ENCODE results near the gene TSHZ2.
"Not testable (repeated sequence)": the region's sequence is repeated elsewhere in the genome, so short reads cannot be mapped to it uniquely, and the experiment has no call there.

TSHZ2 gene

DNA sequence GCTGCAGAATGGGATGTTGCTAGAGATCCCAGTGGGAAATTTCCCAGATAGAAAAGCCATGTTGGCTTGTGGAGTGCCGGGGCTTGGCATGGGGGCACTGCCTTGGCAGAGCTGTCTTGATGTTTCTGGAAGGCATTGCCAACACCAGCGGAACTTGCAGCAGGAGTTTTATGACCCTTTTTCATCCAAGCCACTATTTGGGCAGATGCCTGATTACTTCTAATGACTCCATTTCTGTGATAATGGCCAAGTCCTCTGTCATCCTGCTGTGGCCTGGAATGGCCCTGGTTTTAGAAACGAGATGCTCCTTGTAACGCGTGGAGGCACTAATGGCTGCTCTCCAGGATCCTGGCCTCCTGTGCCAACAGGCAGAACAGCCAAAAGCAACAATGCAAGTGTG, 392.5 kb downstream of the TSHZ2 start:
- Mint-ChIP-seq H3K4me3 (no peak overlapping the region), H3K4me1 (ENCODE audit: low read depth) (no peaks in the 10 kb centered on the region), H3K27me3 (peaks cover under 1% of the 10 kb centered on the region), H3K9me3 (no peaks in the 10 kb centered on the region), H3K27ac (no peak overlapping the region), H3K36me3 (ENCODE audit: low read depth) (no peaks in the 10 kb centered on the region)
- intact Hi-C loops (cut with micrococcal nuclease) = no loop called here

- Mint-ChIP-seq H3K4me1 (ENCODE audit: low read depth) (no peaks in the 10 kb centered on the region), H3K4me3 (no peak overlapping the region), H3K9me3 (no peaks in the 10 kb centered on the region), H3K27ac (no peak overlapping the region), H3K27me3 (no peaks in the 10 kb centered on the region), H3K36me3 (ENCODE audit: low read depth) (no peaks in the 10 kb centered on the region)
- intact Hi-C loops (cut with micrococcal nuclease) = no loop called here
Measured at GRCh38 chr20:53365076-53365475, 392.9 kb downstream of the TSHZ2 start.

GRCh38 chr20:53365539-53366075, 393.4 kb downstream of the TSHZ2 start:
- H3K4me3 Mint-ChIP-seq = no peak overlapping the region
- no peak overlapping the region for H3K27ac Mint-ChIP-seq
- no peaks in the 10 kb centered on the region for H3K4me1 Mint-ChIP-seq (ENCODE audit: low read depth)
- no peaks in the 10 kb centered on the region for H3K9me3 Mint-ChIP-seq
- intact Hi-C loops (cut with micrococcal nuclease) = no loop called here
- H3K36me3 Mint-ChIP-seq (ENCODE audit: low read depth) = no peaks in the 10 kb centered on the region
- H3K27me3 Mint-ChIP-seq = no peaks in the 10 kb centered on the region

- H3K36me3 Mint-ChIP-seq (ENCODE audit: low read depth); intact Hi-C loops (cut with micrococcal nuclease); H3K27me3 Mint-ChIP-seq; H3K4me3 Mint-ChIP-seq; H3K4me1 Mint-ChIP-seq (ENCODE audit: low read depth); H3K9me3 Mint-ChIP-seq; H3K27ac Mint-ChIP-seq: not testable (repeated sequence)
Measured at GRCh38 chr20:53366928-53367327, 394.8 kb downstream of the TSHZ2 start.

DNA sequence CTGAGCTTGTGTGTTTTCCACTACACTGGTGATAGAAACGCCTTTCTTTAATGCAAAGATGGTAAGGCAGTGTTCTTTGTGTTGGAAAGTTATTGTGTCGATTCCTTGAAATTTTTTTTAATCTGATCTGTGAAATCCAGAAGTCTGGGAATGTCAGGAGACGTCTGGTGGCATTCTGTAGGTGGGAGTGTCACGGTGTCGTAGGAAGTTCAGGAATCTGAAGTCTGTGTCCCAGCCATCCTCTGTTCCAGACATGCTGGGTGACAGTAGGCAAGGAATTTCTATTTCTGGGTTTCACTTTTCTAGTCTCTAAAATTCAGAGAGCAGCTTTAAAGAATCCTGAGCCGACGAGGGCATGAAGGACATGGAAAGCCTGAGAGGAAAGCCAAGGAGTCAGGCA, 397.7 kb downstream of the TSHZ2 start:
- intact Hi-C loops (cut with micrococcal nuclease) = no loop called here
- Mint-ChIP-seq H3K27me3 (no peaks in the 10 kb centered on the region), H3K27ac (no peak overlapping the region), H3K36me3 (ENCODE audit: low read depth) (no peaks in the 10 kb centered on the region), H3K4me3 (no peak overlapping the region), H3K9me3 (no peaks in the 10 kb centered on the region), H3K4me1 (ENCODE audit: low read depth) (no peaks in the 10 kb centered on the region)

- H3K9me3 Mint-ChIP-seq = no peaks in the 10 kb centered on the region
- H3K36me3 Mint-ChIP-seq (ENCODE audit: low read depth) = no peaks in the 10 kb centered on the region
Measured at GRCh38 chr20:53370345-53370961, 398.3 kb downstream of the TSHZ2 start.

GRCh38 chr20:53371216-53371615, 399.1 kb downstream of the TSHZ2 start:
- Mint-ChIP-seq H3K36me3 (ENCODE audit: low read depth) (no peaks in the 10 kb centered on the region), H3K9me3 (no peaks in the 10 kb centered on the region), H3K4me3 (no peak overlapping the region), H3K27ac (no peak overlapping the region), H3K4me1 (ENCODE audit: low read depth) (no peaks in the 10 kb centered on the region), H3K27me3 (no peaks in the 10 kb centered on the region)
- intact Hi-C loops (cut with micrococcal nuclease) = no loop called here

More at GRCh38 chr20:53370345-53370961, 398.3 kb downstream of the TSHZ2 start:
- H3K4me1 Mint-ChIP-seq (ENCODE audit: low read depth) = no peaks in the 10 kb centered on the region
- intact Hi-C loops (cut with micrococcal nuclease) = no loop called here
- no peaks in the 10 kb centered on the region for H3K27me3 Mint-ChIP-seq
- no peak overlapping the region for H3K27ac Mint-ChIP-seq
- no peak overlapping the region for H3K4me3 Mint-ChIP-seq

DNA sequence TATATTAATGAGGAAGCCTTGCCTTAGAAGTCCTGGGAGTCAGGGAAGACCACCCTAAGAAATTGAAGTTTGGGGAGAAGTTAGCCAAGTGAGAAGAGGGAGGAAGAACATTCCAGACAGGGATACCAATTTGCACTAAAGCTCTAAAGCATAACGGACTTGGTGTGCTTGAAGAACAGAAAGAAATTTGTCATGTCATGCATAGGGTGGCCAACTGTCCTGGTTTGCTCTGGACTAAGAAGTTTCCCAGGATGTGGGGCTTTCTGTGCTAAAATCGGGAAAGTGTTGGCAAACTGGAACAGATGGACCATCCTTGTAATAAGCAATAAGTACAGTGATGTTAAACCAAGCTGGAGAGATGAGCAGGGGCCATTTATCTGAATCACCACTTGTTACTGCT, 403.9 kb downstream of the TSHZ2 start:
- no peak overlapping the region for H3K27ac Mint-ChIP-seq
- no peaks in the 10 kb centered on the region for H3K27me3 Mint-ChIP-seq
- intact Hi-C loops (cut with micrococcal nuclease) = no loop called here
- no peaks in the 10 kb centered on the region for H3K4me1 Mint-ChIP-seq (ENCODE audit: low read depth)
- no peaks in the 10 kb centered on the region for H3K36me3 Mint-ChIP-seq (ENCODE audit: low read depth)
- no peak overlapping the region for H3K4me3 Mint-ChIP-seq
- no peaks in the 10 kb centered on the region for H3K9me3 Mint-ChIP-seq

DNA sequence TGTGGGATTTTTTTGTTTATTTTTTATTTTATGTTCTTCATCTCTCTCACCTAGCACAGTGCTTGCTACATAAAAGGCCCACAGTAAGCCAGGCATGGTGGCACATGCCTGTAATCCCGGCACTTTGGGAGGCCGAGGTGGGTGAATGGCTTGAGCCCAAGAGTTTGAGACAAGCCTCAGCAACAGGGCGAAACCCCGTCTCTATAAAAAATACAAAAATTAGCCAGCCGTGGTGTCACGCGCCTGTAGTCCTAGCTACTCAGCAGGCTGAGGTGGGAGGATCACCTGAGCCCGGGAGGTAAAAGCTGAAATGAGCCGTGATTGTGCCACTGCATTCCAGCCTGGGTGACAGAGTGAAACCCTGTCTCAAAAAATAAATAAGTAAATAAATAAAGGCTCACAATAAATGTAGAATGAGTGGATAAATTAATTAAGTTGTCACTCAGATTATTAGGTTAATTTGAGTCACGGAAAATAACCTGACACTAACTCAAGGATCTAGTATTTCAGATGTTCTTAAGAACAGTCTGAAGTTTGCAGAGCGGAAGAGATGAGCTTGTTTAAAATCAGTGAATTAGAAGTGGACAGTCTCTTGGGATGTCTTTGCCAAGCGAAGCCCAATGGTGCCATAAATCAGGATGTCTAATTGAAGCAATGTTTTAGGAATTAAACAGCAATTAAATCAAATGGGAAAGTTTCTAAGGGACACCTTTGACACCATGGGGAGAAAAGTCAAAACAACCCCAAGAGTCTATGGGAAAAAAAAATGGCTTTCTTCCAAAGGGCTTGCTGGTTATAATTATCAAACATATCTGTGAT, 407.1 kb downstream of the TSHZ2 start:
- H3K4me1 Mint-ChIP-seq (ENCODE audit: low read depth) = no peaks in the 10 kb centered on the region
- no peaks in the 10 kb centered on the region for H3K27me3 Mint-ChIP-seq
- intact Hi-C loops (cut with micrococcal nuclease) = no loop called here
- H3K27ac Mint-ChIP-seq = no peak overlapping the region
- no peak overlapping the region for H3K4me3 Mint-ChIP-seq
- H3K36me3 Mint-ChIP-seq (ENCODE audit: low read depth) = no peaks in the 10 kb centered on the region
- H3K9me3 Mint-ChIP-seq = no peaks in the 10 kb centered on the region

GRCh38 chr20:53379833-53380120, 407.6 kb downstream of the TSHZ2 start:
- no peaks in the 10 kb centered on the region for H3K9me3 Mint-ChIP-seq
- no peak overlapping the region for H3K4me3 Mint-ChIP-seq
- H3K27me3 Mint-ChIP-seq = no peaks in the 10 kb centered on the region
- intact Hi-C loops (cut with micrococcal nuclease) = no loop called here
- no peaks in the 10 kb centered on the region for H3K36me3 Mint-ChIP-seq (ENCODE audit: low read depth)
- H3K27ac Mint-ChIP-seq = no peak overlapping the region
- H3K4me1 Mint-ChIP-seq (ENCODE audit: low read depth) = no peaks in the 10 kb centered on the region

DNA sequence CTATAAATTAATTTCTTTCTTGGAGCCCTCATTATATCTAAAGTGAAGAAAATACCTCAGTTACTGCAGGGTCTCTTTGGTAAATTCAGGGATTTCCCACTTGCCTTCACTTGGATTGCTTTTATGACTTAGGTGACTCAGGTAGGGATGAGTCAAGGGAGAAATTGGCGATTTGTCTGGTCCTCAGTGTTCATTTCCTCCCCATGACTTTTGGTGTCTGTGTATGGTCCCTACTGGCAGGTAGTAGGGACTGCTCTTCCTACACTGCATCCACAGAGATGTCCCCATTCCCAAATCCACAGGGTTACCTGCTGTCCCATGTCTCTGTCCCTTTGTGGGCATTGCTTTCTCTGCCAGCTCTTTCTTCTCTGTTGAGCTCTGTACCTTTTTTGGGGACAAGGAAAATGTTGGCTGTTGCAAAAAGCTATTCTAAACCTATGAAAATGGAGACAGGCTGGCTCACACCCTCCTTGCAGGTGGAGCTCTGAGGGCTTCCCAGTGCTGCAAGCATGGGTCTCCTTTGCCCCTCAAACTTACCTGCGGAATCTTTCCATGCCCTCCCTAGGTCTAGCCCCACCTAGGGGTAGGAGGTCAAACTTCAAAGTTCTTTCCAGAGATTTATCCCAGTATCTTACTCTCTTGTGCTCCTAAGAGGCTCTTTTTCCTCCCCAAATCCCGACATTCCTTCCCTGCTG, 409.6 kb downstream of the TSHZ2 start:
- Mint-ChIP-seq H3K4me3 (no peak overlapping the region), H3K27me3 (no peaks in the 10 kb centered on the region), H3K36me3 (ENCODE audit: low read depth) (no peaks in the 10 kb centered on the region), H3K9me3 (no peaks in the 10 kb centered on the region), H3K27ac (no peak overlapping the region), H3K4me1 (ENCODE audit: low read depth) (no peaks in the 10 kb centered on the region)
- intact Hi-C loops (cut with micrococcal nuclease) = no loop called here

DNA sequence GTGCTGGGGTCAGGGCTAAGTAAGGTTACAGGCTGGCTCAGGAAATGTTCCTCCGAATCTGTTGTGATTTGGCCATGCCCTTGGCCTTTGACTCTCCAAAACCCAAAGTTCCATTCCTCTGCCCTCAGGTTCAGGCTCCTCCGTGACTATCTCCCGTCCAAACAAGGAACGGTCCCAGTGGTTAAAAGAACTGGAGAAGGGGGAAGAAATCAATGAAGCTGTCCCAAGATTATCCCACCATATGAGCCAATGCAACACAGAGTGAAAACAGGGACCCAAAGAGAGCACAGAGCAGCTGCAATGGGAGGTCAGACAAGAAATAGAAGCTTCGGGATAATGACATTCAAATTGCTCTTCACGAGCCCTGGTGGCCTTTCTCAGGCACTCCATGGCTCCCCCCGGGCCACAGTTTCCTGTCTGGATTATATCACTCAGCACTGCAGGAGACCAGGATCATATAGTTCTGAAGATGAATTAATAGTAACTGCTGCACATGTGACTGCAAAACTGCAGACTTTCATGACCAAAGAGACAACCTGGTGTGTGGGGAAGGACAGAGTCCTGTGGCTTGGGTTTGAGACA, 410.2 kb downstream of the TSHZ2 start:
- H3K36me3 Mint-ChIP-seq (ENCODE audit: low read depth) = no peaks in the 10 kb centered on the region
- H3K27ac Mint-ChIP-seq = no peak overlapping the region
- intact Hi-C loops (cut with micrococcal nuclease) = no loop called here
- no peaks in the 10 kb centered on the region for H3K9me3 Mint-ChIP-seq
- no peak overlapping the region for H3K4me3 Mint-ChIP-seq
- H3K27me3 Mint-ChIP-seq = no peaks in the 10 kb centered on the region
- H3K4me1 Mint-ChIP-seq (ENCODE audit: low read depth) = no peaks in the 10 kb centered on the region

DNA sequence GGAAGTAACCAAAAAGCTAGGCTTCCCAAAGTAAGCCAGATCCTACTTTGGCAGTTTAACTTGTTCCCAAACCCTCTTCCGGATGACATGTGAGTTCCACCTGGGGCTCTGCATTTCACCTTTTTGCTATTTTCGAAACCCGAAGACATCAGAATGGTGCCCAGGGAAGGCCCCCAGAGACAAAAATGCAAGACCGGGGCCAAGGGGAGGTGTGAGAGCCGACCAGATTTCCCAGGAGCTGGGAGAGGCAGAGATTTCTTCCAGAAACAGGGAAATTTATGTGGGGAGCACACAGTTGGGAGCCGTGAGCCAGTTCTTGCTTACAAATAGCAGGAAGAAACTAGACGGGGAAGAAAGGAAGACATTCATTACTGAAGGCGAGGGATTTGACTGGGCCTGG, 411.8 kb downstream of the TSHZ2 start:
- Mint-ChIP-seq H3K36me3 (ENCODE audit: low read depth) (no peaks in the 10 kb centered on the region), H3K27ac (no peak overlapping the region), H3K27me3 (no peaks in the 10 kb centered on the region), H3K9me3 (no peaks in the 10 kb centered on the region), H3K4me1 (ENCODE audit: low read depth) (no peaks in the 10 kb centered on the region), H3K4me3 (no peak overlapping the region)
- intact Hi-C loops (cut with micrococcal nuclease) = no loop called here

DNA sequence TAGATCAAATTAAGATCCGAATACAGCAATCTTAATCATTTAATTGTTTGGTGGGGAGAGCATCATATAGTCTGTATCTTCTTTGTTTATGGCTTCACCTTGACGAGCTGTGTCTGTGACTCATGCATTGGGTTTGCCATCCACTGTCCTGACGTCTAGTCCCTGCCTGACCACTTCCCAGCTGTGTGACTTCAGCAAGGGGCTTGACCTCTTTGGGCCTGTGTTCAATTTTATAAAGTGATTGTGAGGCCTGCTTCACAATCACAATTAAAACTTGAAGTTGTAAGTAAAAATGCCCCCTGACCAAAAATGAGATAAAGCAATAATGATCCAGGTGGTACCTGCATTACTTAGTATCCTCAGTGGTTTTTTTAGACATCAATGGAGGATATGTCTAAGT, 412.2 kb downstream of the TSHZ2 start:
- intact Hi-C loops (cut with micrococcal nuclease) = no loop called here
- no peaks in the 10 kb centered on the region for H3K9me3 Mint-ChIP-seq
- H3K27me3 Mint-ChIP-seq = no peaks in the 10 kb centered on the region
- no peaks in the 10 kb centered on the region for H3K36me3 Mint-ChIP-seq (ENCODE audit: low read depth)
- H3K27ac Mint-ChIP-seq = no peak overlapping the region
- H3K4me1 Mint-ChIP-seq (ENCODE audit: low read depth) = no peaks in the 10 kb centered on the region
- H3K4me3 Mint-ChIP-seq = no peak overlapping the region
